ENCODE measurements around the gene LIN52.

Gene LIN52, protein sequence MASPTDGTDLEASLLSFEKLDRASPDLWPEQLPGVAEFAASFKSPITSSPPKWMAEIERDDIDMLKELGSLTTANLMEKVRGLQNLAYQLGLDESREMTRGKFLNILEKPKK

DNA sequence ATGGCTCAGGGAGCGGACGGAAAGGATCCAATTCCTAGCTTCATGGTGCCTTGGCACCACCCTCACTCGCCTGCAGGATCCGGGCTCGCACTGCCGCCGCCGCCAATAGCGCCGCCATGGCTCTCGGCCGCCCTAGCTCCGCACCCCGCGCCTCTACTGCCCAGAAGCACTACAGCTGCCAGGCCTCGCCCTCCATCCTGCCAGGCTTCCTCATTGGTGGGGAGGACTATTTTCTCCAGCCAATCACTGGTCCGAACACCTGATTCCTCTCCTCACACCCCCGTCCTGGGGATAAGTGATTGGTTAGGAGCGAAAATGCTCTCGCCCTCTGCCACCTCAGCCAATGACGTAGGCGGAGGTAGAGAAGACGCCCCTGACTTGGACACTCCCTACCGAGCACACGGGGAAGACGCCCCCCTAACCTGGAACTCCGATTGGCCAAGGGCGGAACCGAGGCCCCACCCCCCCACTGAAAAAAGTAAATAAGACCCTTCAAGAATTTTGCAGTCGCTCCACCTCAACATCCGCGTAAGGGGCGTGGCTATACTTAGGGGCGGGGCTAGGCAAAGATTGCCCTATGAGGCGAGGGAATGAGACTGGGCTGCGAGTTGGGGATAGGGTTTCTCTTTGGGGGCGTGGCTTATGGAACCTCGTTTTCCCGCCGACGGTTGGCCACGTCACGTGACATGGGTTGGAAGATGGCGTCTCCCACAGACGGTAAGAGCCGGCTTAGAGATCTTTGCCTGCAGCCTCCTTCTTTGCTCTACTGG, at the start of gene LIN52, which contains the start of gene ALDH6A1:
TSS of gene LIN52 (plus strand) at position 680 of the 770 bp plus-strand sequence. CDS start at position 699, 19 bp downstream.
TSS of gene ALDH6A1 (minus strand) at position 177 of the 770 bp plus-strand sequence. CDS start at position 118, 59 bp downstream.
- DNase-seq (ENCODE audit: low read depth in 2 of 2), result peak; percentile 99 to 100

DNA sequence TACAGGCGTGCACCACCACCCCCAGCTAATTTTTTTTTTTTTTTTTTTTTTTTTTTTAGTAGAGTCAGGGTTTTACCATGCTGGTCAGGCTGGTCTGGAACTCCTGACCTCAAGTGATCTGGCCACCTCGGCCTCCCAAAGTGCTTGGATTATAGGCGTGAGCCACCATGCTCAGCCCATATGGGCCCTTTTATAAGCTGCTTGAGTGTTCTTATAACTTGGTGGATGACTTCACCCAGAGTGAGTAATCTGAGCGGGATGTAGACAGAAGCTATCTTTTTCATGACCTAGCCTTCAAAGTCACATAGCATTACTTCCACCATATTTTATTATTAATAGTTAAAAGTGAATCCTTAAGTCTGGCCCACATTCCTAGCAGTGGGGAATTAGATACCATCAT, 49.2 kb upstream of the LIN52 start:
- no peak for DNase-seq (ENCODE audit: low read depth in 2 of 2)

DNA sequence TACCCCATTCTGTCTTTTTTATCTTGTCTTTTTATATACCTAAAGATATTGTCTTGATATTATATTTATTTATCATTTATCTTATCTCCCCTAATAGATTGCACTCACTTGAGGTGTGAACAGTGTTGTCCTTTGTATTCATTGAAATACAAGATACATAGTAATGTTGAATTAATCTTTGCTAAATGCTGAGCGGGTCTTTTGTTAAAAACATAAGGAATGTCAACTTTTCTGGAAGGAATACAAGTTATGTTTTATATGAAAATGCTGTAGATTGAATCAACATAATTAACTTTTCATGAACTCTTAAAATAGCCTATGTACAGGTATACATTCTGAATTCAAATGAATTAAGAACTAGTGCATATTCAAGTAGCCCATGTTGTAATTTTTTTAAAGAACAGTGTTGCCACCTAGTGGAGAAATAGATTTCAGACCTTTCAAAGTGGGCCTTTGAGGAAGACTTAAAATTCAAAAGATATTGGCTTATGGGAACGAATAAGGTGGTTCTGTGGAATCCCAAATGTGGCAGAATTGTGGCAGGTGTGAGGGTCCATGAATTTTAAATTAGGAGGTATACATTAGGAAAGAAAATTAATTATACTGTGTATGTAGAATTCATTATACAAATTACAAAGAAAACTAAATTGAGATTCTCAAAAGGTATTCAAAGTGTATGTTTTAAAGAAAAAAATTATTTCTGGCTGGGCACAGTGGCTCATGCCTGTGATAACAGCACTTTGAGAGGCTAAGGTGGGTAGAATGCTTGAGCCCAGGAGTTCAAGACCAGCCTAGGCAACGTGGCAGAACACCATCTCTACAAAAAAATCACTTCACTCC, 46.5 kb upstream of the LIN52 start:
- DNase-seq (ENCODE audit: low read depth in 2 of 2), result no peak

DNA sequence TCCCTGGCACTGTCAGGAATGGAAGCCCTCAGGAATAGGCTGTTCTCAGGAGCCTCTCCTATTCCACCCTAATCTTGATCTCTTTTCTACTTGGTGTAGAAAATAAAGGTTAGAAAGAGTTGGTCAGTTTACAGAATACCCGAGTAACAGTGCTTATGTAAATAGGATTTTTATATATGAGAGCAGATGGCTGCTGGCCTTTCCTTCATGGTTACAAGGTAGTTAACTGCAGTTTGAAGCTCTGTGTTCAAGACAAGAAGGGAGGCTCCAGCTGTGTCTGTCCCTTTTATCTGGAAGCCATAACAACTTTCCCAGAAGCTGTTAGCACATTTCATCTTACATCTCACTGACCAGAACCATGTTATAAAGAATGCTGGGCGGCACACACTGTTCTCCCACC, 42.5 kb upstream of the LIN52 start:
- DNase-seq (ENCODE audit: low read depth in 2 of 2), result no peak

DNA sequence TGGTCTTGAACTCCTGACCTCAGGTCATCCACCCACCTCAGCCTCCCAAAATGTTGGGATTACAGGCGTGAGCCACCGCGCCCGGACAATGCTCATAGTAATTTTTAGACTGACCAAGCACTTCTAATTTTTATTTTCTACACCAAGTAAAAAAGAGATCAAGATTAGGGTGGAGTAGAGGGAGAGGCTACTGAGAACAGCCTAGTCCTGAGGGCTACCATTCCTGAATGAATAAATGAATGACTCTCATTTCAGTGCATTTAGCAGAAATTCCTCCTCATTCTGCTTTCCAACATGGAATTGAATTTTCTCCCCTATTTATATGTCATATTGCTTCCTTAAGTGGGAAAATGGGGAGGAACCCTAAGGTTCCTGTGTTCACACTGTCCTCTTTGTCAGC, 39.2 kb upstream of the LIN52 start:
- no peak for DNase-seq (ENCODE audit: low read depth in 2 of 2)

DNA sequence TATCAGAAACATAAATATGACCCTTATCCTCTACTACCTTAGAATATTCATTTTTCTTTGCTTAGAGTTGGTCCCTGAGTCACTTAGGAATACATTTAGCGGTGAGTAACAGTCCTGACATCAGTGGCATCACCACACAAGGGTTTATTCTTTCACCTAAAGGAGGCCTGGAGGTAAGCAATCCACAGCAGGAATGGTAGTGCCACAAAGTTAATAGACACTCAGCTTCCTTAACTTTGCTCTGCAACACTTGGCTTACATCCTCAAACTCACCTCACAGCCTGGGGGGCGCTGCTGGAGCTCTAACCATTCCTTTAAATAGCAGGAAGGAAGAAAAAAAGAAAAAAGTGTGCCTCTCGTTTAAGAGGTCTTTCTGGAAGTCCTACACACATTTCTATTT, 36.5 kb upstream of the LIN52 start:
- no peak for DNase-seq (ENCODE audit: low read depth in 2 of 2)

DNA sequence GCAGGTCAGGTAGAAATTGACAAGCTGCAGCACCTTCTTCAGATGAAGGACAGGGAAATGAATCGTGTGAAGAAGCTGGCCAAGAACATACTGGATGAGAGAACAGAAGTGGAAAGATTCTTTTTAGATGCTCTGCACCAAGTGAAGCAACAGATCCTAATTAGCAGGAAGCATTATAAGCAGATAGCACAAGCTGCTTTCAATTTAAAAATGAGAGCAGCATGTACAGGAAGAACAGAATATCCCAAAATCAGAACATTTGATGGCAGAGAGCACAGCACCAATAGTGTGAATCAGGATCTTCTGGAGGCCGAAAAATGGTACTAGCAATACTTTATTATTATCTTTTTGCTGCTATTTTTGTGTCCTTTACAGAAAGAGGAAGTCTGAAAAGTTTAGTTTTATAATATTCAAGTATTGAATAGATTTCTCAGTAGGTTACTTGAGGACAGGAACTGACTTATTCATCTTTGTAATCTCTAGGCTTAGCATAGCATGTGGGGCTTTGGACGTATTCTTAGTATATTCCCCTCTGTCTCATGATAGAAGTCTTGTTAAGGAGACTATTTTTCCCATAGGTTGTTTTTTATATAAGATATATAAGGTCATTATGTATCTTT, 34.8 kb upstream of the LIN52 start:
- DNase-seq (ENCODE audit: low read depth in 2 of 2), result no peak

DNA sequence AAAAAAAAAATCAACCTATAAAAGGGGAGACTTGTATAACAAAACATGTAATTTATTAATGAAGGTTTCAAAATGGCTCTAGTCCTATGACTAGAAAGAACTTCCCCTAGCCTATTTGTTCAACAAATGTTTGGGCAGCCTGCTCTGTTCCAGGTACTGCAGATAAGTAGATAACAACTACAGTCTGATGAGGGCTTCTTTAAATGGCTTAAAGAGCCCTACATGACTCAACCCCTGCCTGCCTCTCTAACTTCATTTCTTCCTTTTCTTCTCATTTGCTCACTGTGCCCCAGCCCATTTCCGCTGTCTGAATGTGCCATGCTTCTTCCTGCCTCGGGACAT, 22.0 kb upstream of the LIN52 start:
- no peak for DNase-seq (ENCODE audit: low read depth in 2 of 2)

DNA sequence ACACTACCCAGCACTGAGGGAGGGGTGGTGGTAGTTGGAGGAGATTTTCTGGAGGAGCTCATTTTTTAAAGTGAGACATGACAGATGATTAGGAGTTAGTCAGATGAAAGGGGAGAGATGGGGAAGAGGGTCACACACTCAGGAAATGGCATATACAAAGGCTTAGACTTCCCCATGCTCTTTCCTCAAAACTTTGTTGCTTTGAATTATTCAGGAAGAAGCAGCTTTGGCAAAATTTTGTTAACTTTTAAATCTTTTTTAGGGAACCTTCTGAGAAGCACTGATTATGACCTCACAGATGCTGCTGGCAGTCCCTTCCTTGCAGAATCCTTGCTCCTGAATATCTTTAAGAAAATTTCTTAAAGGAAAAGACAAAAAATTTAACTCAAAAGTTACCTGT, 20.3 kb upstream of the LIN52 start:
- no peak for DNase-seq (ENCODE audit: low read depth in 2 of 2)

DNA sequence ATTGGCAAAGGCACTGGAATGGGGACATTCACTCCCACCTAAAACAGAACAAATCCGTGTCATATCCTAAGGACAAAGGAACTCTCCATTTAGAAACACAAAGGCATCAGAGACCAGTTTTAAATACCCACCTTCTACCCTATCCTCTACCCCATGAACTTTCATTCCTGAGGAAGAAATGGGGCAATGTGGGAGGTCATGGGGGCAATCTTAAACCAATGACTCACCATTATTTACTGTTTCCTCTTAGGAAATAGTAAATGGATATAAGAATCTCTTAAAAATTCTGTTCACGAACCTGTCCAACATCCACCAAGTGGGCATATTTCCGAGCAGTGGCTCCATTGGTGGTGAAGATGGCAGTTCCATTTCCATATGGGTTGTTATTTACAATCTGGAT, 19.9 kb upstream of the LIN52 start:
- no peak for DNase-seq (ENCODE audit: low read depth in 2 of 2)

DNA sequence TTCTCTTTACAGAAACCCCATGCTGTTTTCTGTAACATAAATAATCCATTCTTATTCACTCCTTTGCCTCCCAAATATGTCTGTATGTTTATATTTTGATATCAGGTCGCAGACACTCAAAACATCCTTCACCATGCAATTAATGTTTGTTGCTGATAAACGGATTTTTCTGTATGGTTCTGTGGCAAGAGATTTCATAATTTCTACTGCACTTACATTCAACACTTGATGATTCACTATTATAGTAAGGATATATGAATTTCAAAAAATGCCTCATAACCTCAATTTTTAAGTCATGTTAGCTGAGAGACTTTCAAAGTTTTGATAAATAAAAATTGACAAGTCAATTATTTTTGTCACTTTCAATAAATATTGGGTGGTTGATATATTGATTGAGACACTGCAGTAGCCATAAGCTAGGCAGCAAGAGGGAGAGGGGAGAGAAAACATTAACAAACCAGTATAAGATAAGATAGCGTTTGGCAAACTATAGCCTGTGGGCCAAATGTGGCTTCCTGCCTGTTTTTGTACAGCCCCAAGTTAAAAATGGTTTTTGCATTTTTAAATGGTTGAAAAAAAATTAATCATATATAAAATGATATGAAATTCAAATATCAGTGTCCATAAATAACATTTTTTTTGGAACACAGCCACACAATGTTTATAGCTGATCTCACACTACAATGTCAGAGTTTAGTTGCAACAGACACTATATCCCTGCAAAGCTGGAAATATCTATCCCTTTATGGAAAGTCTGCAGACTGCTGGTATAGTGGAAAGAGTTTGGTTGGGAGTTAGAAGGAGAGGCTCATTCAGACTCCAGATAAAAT, 18.8 kb upstream of the LIN52 start:
- no peak for DNase-seq (ENCODE audit: low read depth in 2 of 2)

DNA sequence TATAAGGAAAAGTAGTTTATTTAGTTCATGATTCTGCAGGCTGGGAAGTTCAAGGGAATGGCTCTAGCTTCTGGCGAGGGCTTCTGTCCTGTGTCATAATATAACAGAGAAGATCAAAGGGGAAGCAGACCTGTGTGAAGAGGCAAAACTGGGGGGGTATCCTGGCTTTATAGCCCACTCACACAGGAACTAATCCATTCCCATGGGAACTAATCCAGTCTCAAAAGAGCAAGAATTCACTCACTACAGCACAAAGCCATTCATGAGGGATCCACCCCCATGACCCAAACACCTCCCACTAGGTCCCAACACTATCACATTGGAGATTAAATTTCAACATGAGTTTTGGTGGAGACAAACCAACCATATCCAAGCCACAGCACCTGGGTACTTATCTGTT, 7.4 kb upstream of the LIN52 start:
- no peak for DNase-seq (ENCODE audit: low read depth in 2 of 2)

DNA sequence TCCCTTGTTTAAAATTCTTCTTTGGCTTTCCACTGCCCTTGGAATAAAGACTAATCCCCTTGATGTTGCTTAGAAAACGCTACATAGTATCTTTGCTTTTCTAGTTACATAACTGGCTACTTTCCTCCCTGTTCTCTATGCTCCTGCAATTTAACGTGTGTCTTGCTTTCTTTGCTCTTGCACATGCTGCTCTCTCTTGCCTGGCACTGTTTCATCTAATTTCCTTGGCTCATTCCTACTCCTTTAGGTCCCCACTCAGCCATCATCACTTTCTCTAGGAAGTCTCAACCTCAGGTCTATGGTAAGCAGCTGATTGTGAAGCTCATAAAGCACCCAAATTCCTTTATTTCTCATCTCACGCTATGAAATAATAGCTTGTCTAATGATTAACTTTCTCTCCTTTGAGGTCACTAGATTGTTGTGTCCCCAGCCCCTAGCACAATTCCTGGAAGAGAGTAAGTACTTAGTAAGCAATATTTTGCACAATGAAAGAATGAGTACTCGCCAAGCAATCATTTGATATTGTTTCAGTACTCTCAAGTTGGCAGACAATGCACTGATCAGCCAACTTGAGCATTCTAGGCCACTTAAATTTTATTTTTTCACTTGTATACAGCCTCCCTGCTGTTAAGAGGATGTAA, 3.8 kb upstream of the LIN52 start:
- no peak for DNase-seq (ENCODE audit: low read depth in 2 of 2)

DNA sequence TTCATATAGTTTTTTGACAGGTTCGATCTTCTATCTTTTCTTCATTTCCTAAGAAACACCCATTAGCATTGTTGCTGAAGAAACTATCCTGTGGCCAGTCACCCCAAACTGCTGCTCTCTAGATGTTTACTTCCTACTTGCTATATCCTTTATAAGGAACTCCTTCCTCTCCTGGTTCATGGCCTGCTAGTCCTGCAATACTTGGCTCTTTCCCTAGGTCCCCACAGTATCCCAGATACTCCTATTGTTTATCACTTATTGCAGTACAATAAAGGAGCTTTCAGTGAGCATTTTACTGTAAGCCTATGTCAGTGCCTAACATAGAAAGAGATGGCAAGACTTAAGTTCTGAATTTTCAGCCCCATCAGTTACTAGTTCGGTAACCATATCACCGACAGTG, 3.3 kb upstream of the LIN52 start:
- DNase-seq (ENCODE audit: low read depth in 2 of 2), result no peak

DNA sequence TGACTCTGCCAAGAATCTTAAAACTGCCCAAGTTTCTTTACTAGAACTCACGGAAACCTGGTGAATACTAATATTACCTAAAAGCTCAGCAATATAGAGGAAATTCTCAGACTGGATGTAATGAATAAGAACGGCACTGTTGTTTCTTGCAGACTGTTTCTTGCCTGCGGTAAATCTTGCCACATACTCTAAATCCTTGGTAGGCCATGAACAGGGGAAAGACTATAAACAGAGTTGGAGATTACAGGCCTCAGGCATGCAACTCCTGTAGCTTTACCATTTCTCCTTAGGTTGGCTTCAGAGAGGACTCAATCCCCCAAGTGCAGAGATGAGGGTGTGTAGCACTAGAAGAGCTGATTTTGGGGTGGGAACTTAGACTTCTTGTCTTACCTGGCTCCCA, 1.6 kb upstream of the LIN52 start:
- DNase-seq (ENCODE audit: low read depth in 2 of 2), result no peak

DNA sequence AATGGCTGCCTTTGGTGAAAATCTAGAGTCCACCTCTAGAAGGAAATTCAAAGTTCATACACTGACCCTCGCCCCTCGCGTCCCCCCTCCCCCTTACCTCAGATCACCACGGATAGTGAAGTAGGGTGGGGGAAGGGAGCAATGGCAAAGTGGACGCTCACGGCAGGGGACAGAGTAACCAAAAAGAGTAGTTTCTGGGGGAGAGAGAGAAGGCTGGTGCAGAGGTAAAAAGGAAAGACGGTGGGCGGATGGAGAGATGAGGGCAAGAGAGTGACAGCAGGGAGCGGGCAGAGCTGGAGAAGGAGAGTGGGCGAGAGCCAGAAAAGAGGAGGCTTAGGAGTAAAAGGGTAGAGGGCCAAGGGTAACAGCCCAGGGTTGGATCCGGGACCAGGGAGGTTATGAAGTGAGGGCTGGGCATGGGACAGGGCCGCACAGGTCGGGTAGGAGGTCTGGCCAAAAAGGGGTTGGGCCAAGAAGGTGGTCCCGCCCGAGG, 926 bp upstream of the LIN52 start:
- DNase-seq (ENCODE audit: low read depth in 2 of 2), result no peak

DNA sequence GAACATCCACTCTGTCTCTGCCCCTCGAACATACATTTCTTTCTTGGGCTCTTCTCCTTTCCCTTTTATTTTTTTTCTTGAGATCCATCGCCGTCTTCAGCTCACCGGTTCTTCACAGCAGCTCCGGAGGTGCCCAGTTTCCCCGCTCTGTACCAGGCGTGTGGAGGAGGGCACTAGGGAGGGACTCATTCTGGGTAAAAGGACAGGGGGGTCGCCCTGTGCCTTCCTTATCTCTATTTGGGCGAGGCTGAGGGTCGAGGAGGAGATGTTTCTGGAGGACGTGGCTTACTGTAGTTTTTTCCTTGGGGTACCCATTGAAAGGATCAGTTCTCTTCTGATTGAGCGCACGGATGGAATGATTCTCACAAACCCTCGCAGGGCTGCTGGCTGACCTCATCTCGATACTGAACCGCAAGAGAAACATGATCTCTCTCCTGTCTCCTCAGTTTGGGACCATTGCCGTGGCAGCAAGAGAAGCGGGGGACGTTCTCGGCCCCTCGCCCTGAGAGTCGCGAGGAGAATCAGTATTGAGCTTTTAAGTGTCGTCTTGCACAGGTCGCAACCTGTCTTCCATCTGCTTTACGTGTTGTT, 386 bp downstream of the LIN52 start:
- DNase-seq (ENCODE audit: low read depth in 2 of 2), result peak; percentile 15 to 18

DNA sequence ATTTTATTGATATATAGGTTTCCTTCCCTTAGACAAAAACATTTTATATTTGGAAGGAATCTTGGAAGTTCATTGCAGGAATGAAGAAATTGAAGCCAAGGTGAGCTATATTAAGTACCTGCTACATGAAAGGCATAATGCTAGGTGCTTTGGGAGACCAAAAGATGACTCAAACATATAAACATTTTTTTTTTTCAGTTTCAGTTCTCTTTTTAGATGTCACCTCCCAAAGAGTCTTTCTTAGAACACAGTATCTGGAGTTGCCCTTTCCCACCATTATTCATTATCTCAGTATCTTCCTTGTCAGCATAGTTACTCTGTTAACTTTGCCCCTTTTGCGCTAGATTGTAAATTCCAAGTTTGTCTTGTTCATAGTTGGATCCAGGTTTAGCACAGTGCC, 1.1 kb downstream of the LIN52 start:
- DNase-seq (ENCODE audit: low read depth in 2 of 2), result no peak

DNA sequence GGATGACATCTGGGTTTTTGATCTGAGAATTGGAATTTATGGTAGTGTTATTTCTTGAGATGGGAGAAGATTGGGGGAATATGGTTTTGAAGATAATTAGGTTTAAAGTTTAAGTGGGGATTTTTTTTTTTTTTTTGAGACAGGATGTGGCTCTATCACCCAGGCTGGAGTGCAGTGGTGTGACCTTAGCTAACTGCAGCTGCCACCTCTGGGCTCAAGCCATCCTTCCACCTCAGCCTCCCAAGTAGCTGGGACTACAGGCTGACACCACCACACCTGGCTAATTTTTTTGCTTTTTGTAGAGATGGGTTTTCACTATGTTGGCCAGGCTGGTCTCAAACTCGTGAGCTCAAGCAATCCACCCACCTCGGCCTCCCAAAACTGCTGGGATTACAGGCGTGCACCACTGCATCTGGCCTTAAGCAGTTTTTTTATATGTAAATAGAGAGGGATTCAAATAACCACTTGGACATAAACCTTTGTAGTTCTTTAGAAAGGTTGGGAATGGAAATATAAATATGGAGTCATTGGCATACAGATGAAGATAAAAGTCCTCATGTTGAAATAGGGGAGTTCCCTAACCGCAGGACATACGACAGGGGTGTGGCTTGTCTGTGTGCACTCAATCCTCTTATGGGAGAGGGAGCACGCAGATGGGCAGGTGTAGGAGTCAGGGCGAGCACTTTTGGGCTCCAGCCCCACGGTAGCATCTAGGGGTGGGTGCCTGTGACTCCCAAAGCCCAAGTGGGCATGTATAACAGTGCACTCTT, 4.7 kb downstream of the LIN52 start:
- DNase-seq (ENCODE audit: low read depth in 2 of 2), result no peak

DNA sequence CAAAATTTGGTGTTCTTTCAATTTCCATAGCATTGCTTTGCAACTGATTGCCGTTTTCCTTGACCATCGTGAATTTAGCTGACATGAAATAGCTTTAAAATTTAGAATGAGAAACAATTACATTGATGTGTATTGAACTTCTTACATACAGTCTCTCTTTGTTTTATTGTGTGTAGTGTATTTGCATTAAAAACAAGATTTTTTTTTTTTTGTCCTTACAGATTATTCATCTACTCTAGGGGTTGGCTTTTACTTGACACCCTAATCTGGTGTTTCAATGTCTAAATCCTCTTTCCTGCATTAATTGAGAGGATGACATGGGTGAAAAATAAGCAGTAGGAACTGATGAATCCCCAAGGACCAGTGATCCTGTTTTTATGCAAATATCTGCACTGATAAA, 20.6 kb downstream of the LIN52 start:
- DNase-seq (ENCODE audit: low read depth in 2 of 2), result no peak
